Globus pallidus (tissue), 1 donor: Measurements from ENCODE around the gene YTHDF1.

Experiments
- DNase-seq: peaks from one replicate; pipeline ENCODE4 v3.0.0-alpha.2; 2015; ENCODE audit warnings: low spot score

YTHDF1 gene

DNA sequence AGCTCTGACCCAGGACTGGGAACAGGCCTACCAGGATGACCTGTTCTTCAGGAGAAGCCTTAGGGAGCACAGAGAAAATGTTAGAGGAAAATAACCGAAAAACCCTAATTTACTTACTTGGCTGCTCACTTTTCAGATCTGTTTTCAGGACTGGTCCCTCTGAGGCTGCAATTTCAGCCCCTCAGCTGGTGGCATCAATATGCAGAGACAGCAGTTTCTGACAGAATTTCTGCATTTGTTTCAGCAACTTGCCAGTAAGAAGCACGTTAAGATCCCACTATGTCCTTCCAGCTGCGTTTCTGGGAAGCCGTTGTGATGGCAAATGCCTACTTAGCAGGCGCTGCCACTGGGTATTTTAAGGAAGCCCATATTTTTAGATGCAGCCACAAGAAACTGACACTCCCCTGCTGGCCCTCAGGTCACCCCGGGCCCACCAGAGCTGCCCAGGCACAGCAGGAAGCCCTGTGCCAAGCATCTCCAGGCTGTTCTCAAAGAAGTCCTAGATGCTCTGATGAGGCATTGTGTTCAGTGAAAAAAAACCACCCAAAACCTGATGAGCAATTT lies 7.5 kb downstream of the YTHDF1 start:
- DNase-seq, result no peak

GRCh38 chr20:63206878-63207277 lies 9.1 kb downstream of the YTHDF1 start:
- no peak for DNase-seq

- no peak for DNase-seq
Observed at GRCh38 chr20:63205896-63206295, 10.0 kb downstream of the YTHDF1 start.

- no peak for DNase-seq
Observed at GRCh38 chr20:63204362-63204761, 11.6 kb downstream of the YTHDF1 start.

GRCh38 chr20:63202811-63203526 lies 13.0 kb downstream of the YTHDF1 start:
- no peak for DNase-seq

DNA sequence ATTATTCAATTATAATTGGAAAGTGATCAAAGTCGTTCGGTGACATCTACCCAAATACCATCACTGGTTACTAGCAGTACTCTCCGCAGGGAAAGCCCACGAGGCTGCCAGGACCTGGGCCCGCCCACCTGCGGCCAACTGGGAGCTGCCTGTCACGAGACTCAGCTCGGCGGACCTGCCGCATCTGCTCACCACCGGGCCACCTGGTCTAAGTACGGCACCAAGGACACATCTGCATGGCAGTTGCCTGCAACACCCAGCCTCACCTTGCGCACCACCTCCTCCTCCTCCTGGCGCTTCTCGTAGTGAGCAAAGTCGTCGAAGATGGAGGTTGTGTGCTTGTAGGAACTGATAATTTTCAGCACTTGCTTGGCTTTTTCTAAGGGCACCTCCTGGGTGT lies 13.9 kb downstream of the YTHDF1 start:
- DNase-seq, result no peak

DNA sequence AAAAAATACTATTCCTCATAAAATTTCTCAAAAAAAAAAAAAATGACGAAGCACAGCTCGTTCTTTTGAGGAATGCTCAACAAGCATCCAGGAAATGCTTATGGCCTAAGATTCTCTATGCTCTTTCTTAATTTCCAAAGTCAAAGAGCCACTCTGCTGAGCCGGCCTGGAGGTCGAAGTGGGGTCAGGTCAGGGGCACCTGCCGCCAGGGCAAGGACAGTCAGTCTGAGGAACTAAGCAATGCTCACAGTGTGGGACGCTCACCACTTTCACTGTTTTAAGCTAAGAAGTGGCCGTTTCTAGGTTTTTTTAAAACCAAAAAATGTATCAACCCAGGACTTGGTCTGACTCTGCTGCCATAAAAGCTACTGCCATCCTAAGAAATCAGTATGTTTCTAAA lies 17.3 kb downstream of the YTHDF1 start:
- no peak for DNase-seq

- DNase-seq, result no peak
Observed at GRCh38 chr20:63196768-63197470, 19.0 kb downstream of the YTHDF1 start.

DNA sequence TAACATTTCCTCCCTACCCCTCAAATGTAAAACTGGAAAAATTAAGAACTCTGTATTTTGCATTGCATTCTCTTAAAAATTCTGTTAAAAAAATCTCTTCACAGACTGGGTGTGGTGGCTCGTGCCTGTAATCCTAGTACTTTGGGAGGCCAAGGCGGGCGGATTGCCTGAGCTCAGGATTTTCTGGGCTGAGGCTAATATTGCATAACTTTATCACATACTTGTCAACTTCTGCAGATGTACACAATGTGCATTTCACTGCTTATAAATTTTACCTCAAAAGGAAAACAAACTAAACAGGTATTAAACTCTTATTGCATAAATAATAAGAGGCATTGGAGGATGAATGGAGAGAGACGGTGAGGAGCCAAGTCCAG lies 21.1 kb downstream of the YTHDF1 start:
- DNase-seq, result no peak

- DNase-seq, result no peak
Observed at GRCh38 chr20:63194007-63194796, 21.7 kb downstream of the YTHDF1 start.

DNA sequence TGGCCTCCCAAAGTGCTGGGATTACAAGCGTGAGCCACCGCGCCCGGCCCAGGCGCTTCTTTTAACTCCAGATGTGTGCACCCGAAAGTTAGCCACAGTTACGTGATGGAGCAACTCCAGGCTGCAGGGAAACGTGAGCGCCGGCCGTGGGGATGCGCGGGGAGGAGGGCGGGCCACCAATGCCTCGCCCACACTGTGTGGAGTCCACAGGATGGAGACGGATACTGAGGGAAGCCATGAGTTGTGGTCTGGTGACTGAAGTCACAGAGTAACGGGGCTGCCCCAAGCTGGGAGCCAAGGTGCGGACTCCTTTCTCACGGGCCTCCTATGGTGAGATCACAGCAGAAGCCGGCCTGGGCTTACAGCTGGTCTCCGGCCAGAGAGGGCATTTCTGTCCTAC lies 23.2 kb downstream of the YTHDF1 start:
- DNase-seq, result no peak

DNA sequence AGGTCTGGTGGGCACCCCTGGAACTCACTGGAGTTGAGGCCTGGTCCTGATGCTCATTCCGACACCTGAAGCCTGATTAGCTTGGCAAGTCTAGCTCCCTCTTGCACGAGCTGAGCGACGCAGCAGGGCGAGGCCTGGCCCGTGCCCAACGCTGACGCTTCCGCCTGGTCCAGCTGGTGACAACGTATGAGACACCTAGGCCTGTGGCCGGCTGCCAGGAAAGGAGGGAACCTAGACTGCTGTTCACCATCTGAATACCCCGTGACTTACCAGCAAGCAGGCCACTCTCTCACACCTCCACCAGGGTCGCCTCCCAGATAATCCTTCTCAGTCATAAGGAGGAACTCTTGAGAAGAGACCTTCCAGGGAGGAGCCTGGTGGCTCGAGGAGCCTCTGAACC lies 24.5 kb downstream of the YTHDF1 start:
- no peak for DNase-seq

DNA sequence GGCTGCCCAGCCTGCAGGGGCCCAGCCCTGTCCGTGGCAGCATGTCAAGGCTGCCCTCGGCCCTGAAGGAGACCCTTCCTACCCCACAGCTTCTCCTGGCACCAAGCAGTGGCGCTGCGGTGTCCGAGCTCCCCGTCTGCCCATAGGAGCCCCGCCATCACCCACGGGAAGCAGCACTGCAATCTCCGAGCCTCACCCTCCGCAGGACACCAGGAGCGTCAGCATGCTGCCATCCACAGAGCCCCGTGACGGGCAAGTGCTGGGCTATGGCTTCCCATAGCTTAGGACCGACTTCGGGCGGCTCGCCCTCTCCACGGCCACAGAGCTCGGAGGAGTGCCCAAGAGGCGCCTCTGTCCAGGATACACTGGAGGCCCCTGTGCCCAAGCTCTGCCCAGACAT lies 25.1 kb downstream of the YTHDF1 start:
- DNase-seq, result no peak

DNA sequence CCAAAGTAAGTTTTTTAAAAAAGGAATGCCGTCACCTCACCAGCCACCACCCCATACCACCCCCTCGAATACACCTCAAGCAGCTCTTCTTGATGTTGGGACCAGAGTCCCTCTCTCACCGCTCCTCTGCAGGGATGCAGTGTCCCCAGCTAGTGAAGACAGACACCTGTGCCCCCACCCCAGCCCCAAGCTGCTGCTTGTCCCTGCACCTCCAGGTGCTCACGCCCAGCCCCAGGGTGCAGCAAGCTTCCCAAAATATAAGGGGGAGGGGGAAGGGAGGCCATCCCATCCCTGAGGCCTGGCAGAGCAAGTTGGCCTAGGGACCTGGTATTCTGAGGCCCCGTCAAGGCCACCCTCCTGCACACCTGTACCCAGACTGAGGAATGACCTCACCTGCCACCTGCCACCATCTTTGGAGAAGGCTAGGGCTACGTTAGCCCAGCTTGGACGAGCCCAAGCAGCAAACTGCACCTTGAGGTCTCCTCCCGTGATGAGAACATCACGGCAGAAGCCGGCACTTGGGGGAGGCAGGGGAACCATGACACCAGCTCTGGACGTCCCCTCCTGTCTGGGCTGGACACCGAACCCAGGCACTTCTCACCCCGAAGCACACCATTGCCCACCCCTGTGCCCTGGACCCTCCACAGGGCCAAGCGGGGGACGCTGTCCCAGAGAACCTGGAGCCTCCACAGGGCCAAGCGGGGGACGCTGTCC lies 25.9 kb downstream of the YTHDF1 start:
- DNase-seq, result no peak

GRCh38 chr20:63189322-63189642 lies 26.6 kb downstream of the YTHDF1 start:
- DNase-seq, result no peak

- no peak for DNase-seq
Observed at GRCh38 chr20:63188641-63189321, 27.1 kb downstream of the YTHDF1 start.

DNA sequence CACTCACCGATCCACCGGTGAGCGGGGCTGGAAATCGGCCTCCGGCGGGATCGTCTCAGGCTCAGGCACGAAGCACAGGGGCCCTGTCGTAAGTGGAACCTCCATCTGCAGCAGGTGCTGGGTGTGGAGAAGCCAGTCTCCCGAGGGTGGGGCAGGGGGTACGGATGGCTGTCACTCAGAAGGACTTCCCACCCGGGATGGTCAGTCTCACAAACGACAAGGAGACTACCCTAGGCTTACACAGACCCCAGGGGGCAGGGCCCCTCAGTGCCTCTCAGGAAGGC lies 27.8 kb downstream of the YTHDF1 start:
- no peak for DNase-seq

DNA sequence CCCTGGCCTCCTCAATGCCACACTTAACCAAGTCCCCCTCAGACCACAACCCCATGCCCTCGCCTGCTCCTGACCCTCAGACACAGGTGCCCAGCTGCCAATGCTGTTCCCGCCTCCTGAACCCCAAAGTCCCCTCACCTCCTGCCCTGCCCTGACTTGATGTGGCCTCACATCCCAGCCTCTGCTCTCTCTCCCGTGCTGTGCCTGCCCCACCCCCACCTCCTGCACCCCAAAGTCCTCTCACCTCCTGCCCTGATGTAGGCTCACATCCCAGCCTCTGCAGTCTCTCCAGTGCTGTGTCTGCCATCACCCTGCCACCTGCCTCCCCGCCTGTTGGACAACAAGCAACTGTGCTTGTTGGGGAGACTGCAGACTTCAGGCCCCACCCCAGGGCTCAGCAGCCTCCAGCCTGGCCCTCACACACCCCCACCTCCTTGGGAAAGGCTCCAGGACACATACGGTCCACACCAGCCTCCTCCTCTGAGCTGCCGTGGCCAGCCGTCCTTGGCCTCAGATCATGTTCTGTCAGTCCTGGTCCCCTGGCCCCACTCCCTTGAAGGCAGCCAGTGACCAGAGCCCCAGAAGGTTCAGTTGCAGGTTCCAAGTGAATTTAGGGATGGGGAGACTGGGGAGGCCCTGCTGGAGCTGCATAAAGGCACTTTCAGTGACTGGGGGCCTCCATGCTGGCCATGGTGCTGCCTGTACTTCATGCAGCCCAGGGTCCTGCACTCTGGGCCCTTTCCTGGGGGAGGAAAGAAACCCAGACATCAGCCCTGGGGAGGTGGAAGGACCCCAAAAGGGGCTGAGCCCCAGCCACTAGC lies 28.4 kb downstream of the YTHDF1 start:
- no peak for DNase-seq

- no peak for DNase-seq
Observed at GRCh38 chr20:63186528-63187316, 29.2 kb downstream of the YTHDF1 start.

DNA sequence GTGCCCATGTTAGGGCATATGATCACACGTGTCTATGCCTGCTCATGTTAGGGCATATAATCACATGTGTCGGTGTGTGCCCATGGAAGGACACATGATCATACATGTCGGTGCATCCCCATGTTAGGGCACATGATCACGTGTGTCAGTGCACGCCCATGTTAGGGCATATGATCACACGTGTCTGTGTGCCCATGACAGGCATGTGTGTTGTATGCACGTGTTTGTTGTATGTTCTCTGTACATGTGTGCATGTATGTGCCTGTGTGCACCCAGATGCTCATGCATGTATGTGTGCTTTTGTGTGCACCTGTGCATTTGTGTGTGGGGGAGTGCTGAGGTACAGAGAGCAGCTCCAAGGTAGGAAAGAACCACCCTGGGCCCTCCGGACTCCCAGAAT lies 29.8 kb downstream of the YTHDF1 start:
- DNase-seq, result no peak
